PC-9 (cell line): ENCODE results near the gene LIX1L. TPM values are rescaled to one million over a fixed set of nuclear protein-coding genes. Genes with fewer than 3 reads are reported as not detected.

Experiments used
- Bru-seq: library from RNA; stranded (reverse); fragments of 400-500 nt; gene quantifications from one replicate; lab custom pipeline; 2021; lab: Mats Ljungman, UMichigan
- BruChase-seq, 2 experiments: library from RNA; stranded (reverse); fragments of 400-500 nt; gene quantifications; one replicate each; lab custom pipeline; 2021; lab: Mats Ljungman, UMichigan
- BruUV-seq: library from RNA; stranded (reverse); fragments of 400-500 nt; replicated peaks from 2 replicates; lab custom pipeline; 2021; lab: Mats Ljungman, UMichigan
- CTCF ChIA-PET: fragments of 300-600 bp; sonication (Branson Sonifier 250); formaldehyde crosslinking; loops from one replicate; lab custom pipeline; 2022; ENCODE audit warnings: antibody characterized with exemption; lab: Charles Lee
- POLR2A ChIA-PET: fragments of 300-600 bp; sonication (Branson Sonifier 250); formaldehyde crosslinking; loops from one replicate; lab custom pipeline; 2022; ENCODE audit warnings: antibody characterized with exemption; ENCODE audit not compliant: unreplicated experiment; lab: Charles Lee
- DNase-seq, 2 experiments: peaks; one replicate each; pipeline versions ENCODE4 v3.0.0 to v3.0.0-alpha.2; 2015 to 2022; ENCODE audit warnings: mixed read lengths in 1 of 2
- H2AFZ ChIP-seq: fragments of 200-600 bp; sonication (generic); 2 replicates; pipeline ENCODE4 v1.8.1; 2017; ENCODE audit warnings: antibody characterized with exemption
- H3F3A ChIP-seq: fragments of 200-600 bp; sonication (generic); 2 replicates; pipeline ENCODE4 v1.8.1; 2017; ENCODE audit warnings: antibody characterized with exemption, mild to moderate bottlenecking, low read depth; ENCODE audit not compliant: insufficient read depth
- H3K27ac ChIP-seq: fragments of 200-600 bp; sonication (generic); 2 replicates; pipeline ENCODE4 v1.6.1; 2016; ENCODE audit warnings: mixed run types
- H3K27me3 ChIP-seq: fragments of 200-600 bp; sonication (generic); 2 replicates; pipeline ENCODE4 v1.6.1; 2016; ENCODE audit warnings: low read depth, mixed run types; ENCODE audit not compliant: insufficient read depth
- H3K36me3 ChIP-seq: fragments of 200-600 bp; sonication (generic); 2 replicates; pipeline ENCODE4 v1.6.1; 2016; ENCODE audit warnings: low read depth, mixed run types
- H3K4me1 ChIP-seq: fragments of 200-600 bp; sonication (generic); replicated peaks from 2 replicates; pipeline ENCODE4 v1.6.1; 2016; ENCODE audit warnings: mixed run types; ENCODE audit not compliant: insufficient read depth
- H3K4me2 ChIP-seq: fragments of 200-600 bp; sonication (generic); 2 replicates; pipeline ENCODE4 v1.6.1; 2017; ENCODE audit warnings: mixed run types
- H3K4me3 ChIP-seq: fragments of 200-600 bp; sonication (generic); 2 replicates; pipeline ENCODE4 v1.6.1; 2016; ENCODE audit warnings: mixed run types
- H3K79me2 ChIP-seq: fragments of 200-600 bp; sonication (generic); 2 replicates; pipeline ENCODE4 v1.6.1; 2017; ENCODE audit warnings: low read depth, mixed run types
- H3K9me2 ChIP-seq: fragments of 200-600 bp; sonication (generic); 2 replicates; pipeline ENCODE4 v1.8.1; 2017; ENCODE audit warnings: mild to moderate bottlenecking; ENCODE audit not compliant: insufficient read depth
- H3K9me3 ChIP-seq: fragments of 200-600 bp; sonication (generic); 2 replicates; pipeline ENCODE4 v1.8.1; 2016; ENCODE audit warnings: low read depth; ENCODE audit not compliant: insufficient read depth
- H4K20me1 ChIP-seq: fragments of 200-600 bp; sonication (generic); 2 replicates; pipeline ENCODE4 v1.8.1; 2017; ENCODE audit not compliant: insufficient read depth
- CTCF ChIP-seq: fragments of 200-600 bp; sonication (generic); conservative IDR thresholded peaks from 2 replicates; pipeline ENCODE4 v1.6.1; 2017; ENCODE audit warnings: mixed run types, antibody characterized with exemption, mild to moderate bottlenecking, moderate library complexity
- EZH2 ChIP-seq: fragments of 200-600 bp; sonication (generic); IDR thresholded peaks from 2 replicates; pipeline ENCODE4 v1.8.0; 2017; ENCODE audit warnings: antibody characterized with exemption, low read depth
- intact Hi-C: fragments of 100-400 bp; cut with micrococcal nuclease; formaldehyde crosslinking; loops from one replicate; pipeline ENCODE4 v1.10.0; 2022; ENCODE audit not compliant: unreplicated experiment
- long read RNA-seq: library from polyadenylated mRNA; stranded (forward); transcript quantifications from one replicate; pipeline ENCODE4 v2.0.0, GENCODE V29; 2022
- total RNA-seq: library from RNA; stranded (reverse); gene quantifications from 2 replicates; pipeline ENCODE4 v1.2.3, GENCODE V29; 2021

LIX1L gene
- total RNA-seq: 0.48 and 0.50 TPM in 2 replicates
- Bru-seq, nascent RNA: percentile 16 among the genes with signal in this experiment
- BruChase-seq, experiment 1, labeled RNA remaining after a 2-hour chase: percentile 14 among the genes with signal in this experiment
- BruChase-seq, experiment 2, labeled RNA remaining after a 6-hour chase: percentile 20 among the genes with signal in this experiment
- long read RNA-seq: 0 reads

GRCh38 chr1:145957443-145958319 lies at the start of gene LIX1L:
TSS of gene LIX1L (minus strand) at chr1:145958017. CDS start at chr1:145957927, 90 bp downstream.
- Histone ChIP-seq H3K4me3 (peak within 1 kb of the TSS; percentile 37; the same call in 1 of the 2 replicates), H3K27me3 (peaks cover 53% of the 10 kb centered on the region), H3K79me2 (no peaks in the 10 kb centered on the region), H3K9me3 (no peaks in the 10 kb centered on the region), H3F3A (peaks cover 8% of the 10 kb centered on the region), H3K9me2 (no peaks in the 10 kb centered on the region), H3K27ac (no peak within 1 kb of the TSS), H3K36me3 (no peaks in the 10 kb centered on the region), H3K4me2 (peak within 1 kb of the TSS; percentile 82), H4K20me1 (no peaks in the 10 kb centered on the region), H2AFZ (peak within 1 kb of the TSS; percentile 5; the same call in 1 of the 2 replicates), H3K4me1 (peaks cover 12% of the 10 kb centered on the region)
- ChIA-PET CTCF (interaction anchor here (0.9 to 1.1 kb wide), 2 partner anchors 30 to 66 kb away, joined by 3 to 4 read pairs; partner anchors contain the start of gene RBM8A), POLR2A (interaction anchor here (0.6 to 0.7 kb wide), 5 partner anchors 11 to 52 kb away, joined by 3 to 7 read pairs (median 4); partner anchors contain the start of gene PEX11B)
- TF ChIP-seq CTCF (no peak), EZH2 (no peak)
- intact Hi-C loops: no loop called here
- peak; percentile 85 to 91 for DNase-seq
- BruUV-seq: no TSS peak

GRCh38 chr1:146001709-146002108 lies 43.9 kb upstream of the LIX1L start:
- no peak for DNase-seq
- H3F3A ChIP-seq: peaks cover 27% of the 10 kb centered on the region; the same call in 1 of the 2 replicates
- TF ChIP-seq CTCF: no peak
- TF ChIP-seq EZH2: no peak
- H3K9me3 ChIP-seq: no peaks in the 10 kb centered on the region
- H3K4me2 ChIP-seq: no peak overlapping the region
- H3K36me3 ChIP-seq: no peaks in the 10 kb centered on the region
- no TSS peak for BruUV-seq
- H3K79me2 ChIP-seq: no peaks in the 10 kb centered on the region
- H3K27me3 ChIP-seq: no peaks in the 10 kb centered on the region
- ChIA-PET POLR2A (no interaction called here), CTCF (interaction anchor here (0.8 kb wide), 1 partner anchor 37 kb away, joined by 3 read pairs; the partner anchor contains the start of genes ANKRD34A and POLR3GL)
- no peaks in the 10 kb centered on the region for H3K9me2 ChIP-seq
- peaks cover 40% of the 10 kb centered on the region for H3K4me1 ChIP-seq
- H2AFZ ChIP-seq: no peak overlapping the region
- intact Hi-C loops: no loop called here
- H3K27ac ChIP-seq: no peak overlapping the region
- H4K20me1 ChIP-seq: no peaks in the 10 kb centered on the region
- H3K4me3 ChIP-seq: no peak overlapping the region

GRCh38 chr1:145999321-146000024 lies 41.7 kb upstream of the LIX1L start:
- POLR2A ChIA-PET: no interaction called here
- CTCF ChIA-PET: no interaction called here
- DNase-seq: peak in 1 of 2 experiments; percentile 46

More at GRCh38 chr1:145999321-146000024, 41.7 kb upstream of the LIX1L start:
- intact Hi-C loops: no loop called here
- Histone ChIP-seq H3K9me3 (no peaks in the 10 kb centered on the region), H3K4me2 (peak overlapping the region; percentile 57), H3K4me1 (peaks cover 40% of the 10 kb centered on the region), H3K36me3 (peaks cover 12% of the 10 kb centered on the region), H4K20me1 (peaks cover 17% of the 10 kb centered on the region), H3K27ac (peak overlapping the region; percentile 41), H3K4me3 (peak overlapping the region; percentile 11; the same call in 1 of the 2 replicates), H3K9me2 (no peaks in the 10 kb centered on the region), H3K79me2 (peaks cover 19% of the 10 kb centered on the region), H3F3A (peaks cover 37% of the 10 kb centered on the region), H2AFZ (0 out of 2 replicates have a peak overlapping the region, but pooled peaks have one; percentile 61), H3K27me3 (no peaks in the 10 kb centered on the region)
- BruUV-seq: no TSS peak
- no peak for TF ChIP-seq EZH2
- no peak for TF ChIP-seq CTCF
